AG09319 (cell line): ENCODE results near the gene BRSK2.

Experiments used
- DNase-seq: peaks from one replicate; pipeline ENCODE4 v3.0.0-alpha.2; 2010; ENCODE audit warnings: low read depth; ENCODE audit errors: extremely low read depth
- TF ChIP-seq, protein P1 (sequence below): IDR thresholded peaks from 2 replicates; pipeline ENCODE4 v1.5.1; 2011; ENCODE audit warnings: low read depth, mild to moderate bottlenecking, inconsistent platforms, low read length, moderate library complexity

Gene BRSK2

DNA sequence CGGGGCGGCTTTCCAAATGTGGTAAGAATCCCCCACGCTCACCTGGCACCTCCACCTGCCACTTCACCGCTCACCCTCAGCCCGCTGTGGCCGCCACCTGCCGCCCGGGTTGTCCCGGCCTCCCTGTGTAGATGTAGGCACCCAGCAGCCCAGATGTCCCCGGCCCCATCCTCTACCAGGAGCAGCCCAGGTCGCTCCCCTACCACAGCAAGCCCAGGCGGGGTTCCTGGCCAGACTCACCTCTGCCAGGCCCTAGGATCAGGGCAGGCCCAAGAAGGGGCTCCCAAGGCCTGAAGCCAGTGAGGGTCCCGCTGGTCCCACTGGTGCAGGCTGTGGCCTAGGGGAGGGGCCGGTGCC is 69.5 kb downstream of the BRSK2 start:
- no peak for DNase-seq
- TF ChIP-seq, protein P1, sequence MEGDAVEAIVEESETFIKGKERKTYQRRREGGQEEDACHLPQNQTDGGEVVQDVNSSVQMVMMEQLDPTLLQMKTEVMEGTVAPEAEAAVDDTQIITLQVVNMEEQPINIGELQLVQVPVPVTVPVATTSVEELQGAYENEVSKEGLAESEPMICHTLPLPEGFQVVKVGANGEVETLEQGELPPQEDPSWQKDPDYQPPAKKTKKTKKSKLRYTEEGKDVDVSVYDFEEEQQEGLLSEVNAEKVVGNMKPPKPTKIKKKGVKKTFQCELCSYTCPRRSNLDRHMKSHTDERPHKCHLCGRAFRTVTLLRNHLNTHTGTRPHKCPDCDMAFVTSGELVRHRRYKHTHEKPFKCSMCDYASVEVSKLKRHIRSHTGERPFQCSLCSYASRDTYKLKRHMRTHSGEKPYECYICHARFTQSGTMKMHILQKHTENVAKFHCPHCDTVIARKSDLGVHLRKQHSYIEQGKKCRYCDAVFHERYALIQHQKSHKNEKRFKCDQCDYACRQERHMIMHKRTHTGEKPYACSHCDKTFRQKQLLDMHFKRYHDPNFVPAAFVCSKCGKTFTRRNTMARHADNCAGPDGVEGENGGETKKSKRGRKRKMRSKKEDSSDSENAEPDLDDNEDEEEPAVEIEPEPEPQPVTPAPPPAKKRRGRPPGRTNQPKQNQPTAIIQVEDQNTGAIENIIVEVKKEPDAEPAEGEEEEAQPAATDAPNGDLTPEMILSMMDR, result no peak

DNA sequence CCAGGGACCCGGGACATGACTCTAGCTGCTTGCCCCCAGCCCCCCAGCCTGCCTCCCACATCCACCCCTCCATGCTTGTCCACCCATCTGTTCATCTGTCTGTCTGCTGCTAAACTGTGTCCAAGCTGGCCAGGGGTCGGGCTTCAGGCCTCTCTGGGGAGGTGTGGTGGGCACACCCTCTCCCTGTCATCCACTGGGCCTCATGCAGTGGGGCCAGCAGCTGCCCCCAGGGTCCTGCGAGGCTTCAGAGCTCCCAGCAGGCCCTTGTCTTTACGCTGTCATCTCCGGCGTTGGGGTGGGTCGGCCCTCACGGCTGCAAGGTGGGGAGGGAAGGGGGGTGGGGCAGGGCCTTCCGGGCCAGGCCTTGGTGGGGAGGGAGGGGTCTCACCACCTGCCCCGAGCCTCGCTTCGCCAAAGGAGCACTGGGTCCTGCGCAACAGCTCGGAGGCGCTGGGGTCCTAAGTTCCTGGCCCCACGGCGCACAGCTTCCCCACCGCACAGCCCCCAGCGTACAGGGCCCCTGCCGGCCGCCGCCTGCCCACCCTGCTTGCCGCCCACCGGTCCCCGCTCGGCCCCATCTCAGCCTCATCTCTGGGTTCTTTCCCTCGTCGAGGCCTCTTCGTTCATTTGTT is 70.1 kb downstream of the BRSK2 start:
- DNase-seq, result no peak
- TF ChIP-seq, protein P1, result no peak

DNA sequence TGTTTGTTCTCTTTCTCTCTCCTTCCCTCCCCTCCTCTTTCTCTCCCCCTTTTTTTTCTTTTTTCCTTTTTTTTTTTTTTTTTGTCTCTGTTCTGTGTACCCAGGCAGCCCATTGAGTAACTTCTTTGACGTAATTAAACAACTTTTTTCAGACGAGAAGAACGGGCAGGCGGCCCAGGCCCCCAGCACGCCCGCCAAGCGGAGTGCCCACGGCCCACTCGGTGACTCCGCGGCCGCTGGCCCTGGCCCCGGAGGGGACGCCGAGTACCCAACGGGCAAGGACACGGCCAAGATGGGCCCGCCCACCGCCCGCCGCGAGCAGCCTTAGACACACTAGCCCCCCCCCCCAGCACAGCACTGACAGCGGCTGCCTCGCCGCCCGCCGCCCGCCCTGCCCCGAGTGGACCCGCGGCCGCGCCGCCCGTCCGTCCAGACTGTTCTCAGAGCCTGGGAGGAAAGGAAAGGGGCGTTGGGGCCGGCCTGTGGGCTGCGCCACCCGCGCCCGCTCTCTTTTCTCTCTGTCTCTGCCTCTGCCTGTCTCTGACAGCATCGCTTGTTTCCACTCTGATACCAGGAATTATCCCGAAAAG is 70.8 kb downstream of the BRSK2 start:
- no peak for DNase-seq
- TF ChIP-seq, protein P1, result no peak

DNA sequence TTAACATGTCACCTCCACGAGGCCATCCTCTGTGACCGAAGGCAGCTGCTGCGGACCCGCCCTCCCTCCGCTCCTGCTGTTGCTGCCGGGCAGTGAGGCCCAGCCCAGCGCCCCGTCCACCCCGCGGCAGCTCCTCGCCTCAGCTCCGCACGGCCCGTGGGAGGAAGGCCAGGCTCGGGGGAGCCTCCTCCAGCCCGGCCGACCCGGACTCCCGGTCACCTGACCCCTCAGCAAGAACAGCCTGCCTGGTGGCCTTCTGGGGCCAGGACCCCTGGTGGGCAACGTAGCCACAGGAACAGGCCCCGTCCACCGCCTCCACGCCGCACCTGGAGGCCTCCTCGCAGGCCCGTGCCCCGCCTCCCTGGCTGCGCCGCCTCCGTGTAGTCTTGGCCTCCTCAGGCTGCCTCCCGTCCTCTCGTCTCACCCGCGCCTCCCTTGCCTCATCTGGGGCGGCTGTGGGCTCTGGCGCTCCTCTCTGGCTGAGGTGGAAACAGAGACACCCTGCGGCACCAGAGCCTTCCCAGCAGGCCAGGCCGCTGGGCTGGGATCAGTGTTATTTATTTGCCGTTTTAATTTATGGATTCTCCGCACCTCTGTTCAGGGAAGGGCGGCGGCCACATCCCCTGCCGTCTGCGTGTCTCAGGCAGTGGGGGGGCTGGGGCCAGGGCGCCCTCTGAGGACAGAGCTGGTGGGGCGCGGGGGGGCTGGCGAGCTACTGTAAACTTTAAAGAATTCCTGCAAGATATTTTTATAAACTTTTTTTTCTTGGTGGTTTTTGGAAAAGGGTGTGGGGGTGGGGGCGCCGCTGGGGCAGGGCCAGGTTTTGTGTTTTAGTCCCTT is 71.5 kb downstream of the BRSK2 start:
- TF ChIP-seq, protein P1, result no peak
- DNase-seq, result no peak

DNA sequence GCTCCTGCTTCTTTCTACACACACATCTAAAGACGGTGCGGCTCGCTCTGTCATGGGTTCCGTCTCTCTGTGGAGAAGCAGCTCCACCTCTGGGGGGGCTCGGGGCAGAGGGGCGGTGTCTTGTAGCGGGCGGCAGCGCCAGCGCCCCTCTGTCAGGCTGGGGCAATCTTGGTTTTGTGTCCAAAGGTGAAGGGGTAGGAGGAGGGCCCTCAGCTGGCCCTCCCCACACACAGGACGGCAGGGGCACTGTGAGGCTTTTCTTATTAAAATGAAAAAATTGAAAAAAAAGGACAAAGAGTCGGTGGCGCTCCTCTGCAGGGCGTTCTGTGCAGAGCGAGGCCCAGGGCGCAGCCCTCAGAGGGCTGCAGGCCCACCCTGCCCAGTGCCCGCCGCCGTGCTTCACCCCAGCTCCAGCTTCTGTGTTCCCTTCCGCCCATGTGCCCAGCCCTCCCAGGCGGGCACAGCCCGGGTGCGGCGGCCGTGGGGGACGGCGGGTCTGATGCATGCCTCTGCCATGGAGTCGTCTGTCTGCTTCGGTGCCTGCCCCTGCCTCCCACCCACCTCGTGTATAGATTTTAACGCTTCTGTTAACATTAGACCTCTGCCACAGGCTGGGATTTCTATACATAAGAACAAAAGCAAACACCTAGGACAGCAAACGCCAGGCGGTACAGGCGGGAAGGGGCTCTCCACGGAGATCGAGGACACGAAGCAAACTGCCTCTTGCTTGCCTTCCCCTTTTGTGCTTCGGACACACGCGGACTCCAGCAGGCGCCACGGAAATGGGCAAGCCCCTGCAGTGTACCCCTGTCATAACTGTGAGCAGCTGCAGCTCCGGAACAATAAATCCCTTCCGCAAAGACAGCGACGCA is 72.3 kb downstream of the BRSK2 start:
- TF ChIP-seq, protein P1, result no peak
- no peak for DNase-seq

DNA sequence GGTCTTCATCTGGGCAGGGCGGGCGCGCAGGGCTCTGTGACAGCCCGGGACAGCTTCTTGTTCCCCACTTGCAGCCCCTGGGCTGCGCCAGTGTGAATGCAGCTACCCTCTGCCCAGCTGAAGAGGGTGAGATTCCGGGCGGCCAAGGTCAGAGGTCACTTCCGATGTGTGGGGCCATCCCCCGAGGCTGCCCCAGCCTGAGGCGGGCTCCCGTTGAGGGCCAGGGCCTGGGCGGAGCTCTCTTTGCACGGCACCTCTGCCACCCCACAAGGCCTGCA is 72.9 kb downstream of the BRSK2 start:
- DNase-seq, result no peak
- TF ChIP-seq, protein P1, result no peak

DNA sequence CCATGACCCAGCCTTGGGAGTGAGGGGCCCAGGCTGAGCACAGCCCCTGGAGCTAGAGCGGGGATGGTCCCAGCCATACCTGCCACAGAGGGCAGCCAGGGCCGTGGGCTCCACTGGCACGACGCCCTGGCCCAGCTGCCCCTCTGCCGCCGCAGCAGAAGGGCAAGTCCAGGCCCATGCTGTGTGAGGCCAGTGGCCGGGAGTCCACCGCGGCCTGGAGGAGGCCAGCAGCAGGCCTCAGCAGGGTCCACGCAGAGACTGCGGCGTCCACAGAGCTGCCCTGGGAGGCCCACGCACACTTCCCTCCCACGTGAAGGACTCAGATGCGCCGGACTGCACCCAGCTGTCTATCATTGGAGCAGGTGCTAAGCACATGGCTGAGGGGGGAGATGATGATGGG is 73.3 kb downstream of the BRSK2 start:
- DNase-seq, result no peak
- TF ChIP-seq, protein P1, result no peak
